Upper lobe of left lung (tissue), 6 donors: ENCODE results near the gene C14orf119. TPM values are rescaled to one million over a fixed set of nuclear protein-coding genes. Genes with fewer than 3 reads are reported as not detected.

ENCODE experiments used
- ATAC-seq, 2 donors: fragments of 200-7000 bp; cut with Tn5 transposase; one replicate each; pipeline ENCODE4 v1.9.1; 2022; ENCODE audit warnings: mild to moderate bottlenecking in 2 of 2, moderate library complexity in 2 of 2; ENCODE audit not compliant: low FRiP score in 2 of 2
- DNase-seq, 2 donors: peaks; one replicate each; pipeline ENCODE4 v3.0.0-alpha.2; 2019 to 2020
- H3K27ac ChIP-seq, 4 donors: fragments of 200-600 bp; sonication (generic); one replicate each; pipeline ENCODE4 v1.5.1; 2016 to 2019
- H3K27me3 ChIP-seq, 4 donors: fragments of 200-600 bp; sonication (generic); one replicate each; pipeline ENCODE4 v1.5.1; 2017 to 2019
- H3K36me3 ChIP-seq, 4 donors: fragments of 200-600 bp; sonication (generic); one replicate each; pipeline ENCODE4 v1.5.1; 2016 to 2019
- H3K4me1 ChIP-seq, 4 donors: fragments of 200-600 bp; sonication (generic); one replicate each; pipeline ENCODE4 v1.5.1; 2018 to 2019
- H3K4me3 ChIP-seq, 4 donors: fragments of 200-600 bp; sonication (generic); one replicate each; pipeline ENCODE4 v1.5.1; 2017 to 2019; ENCODE audit warnings: mild to moderate bottlenecking in 2 of 4, moderate library complexity in 1 of 4
- H3K9me3 ChIP-seq, 4 donors: fragments of 200-600 bp; sonication (generic); one replicate each; pipeline ENCODE4 v1.5.1; 2018 to 2019
- EP300 ChIP-seq, 4 donors: sonication (generic); formaldehyde crosslinking; IDR thresholded peaks; one replicate each; pipeline ENCODE4 v1.5.1; 2017; ENCODE audit warnings: antibody characterized with exemption in 4 of 4, control low read depth in 2 of 4
- POLR2A ChIP-seq, 4 donors: fragments of 450-650 bp; IDR thresholded peaks; one replicate each; pipeline ENCODE4 v1.5.1; 2016 to 2017; ENCODE audit warnings: antibody characterized with exemption in 4 of 4, mild to moderate bottlenecking in 2 of 4
- POLR2AphosphoS5 ChIP-seq, 2 donors: sonication (generic); formaldehyde crosslinking; IDR thresholded peaks; one replicate each; pipeline ENCODE4 v1.5.1; 2017; ENCODE audit warnings: antibody characterized with exemption in 2 of 2
- WGBS, 2 donors: methylation state at CpG; one replicate each; pipeline ENCODE4 v1.1.5; 2017 to 2018; 5-methylcytosine and 5-hydroxymethylcytosine counted together
- total RNA-seq, 6 donors: library from RNA; depleted of rRNA in 4 of 6; stranded (reverse); fragments of >200 nt in 4 of 6; gene quantifications; one replicate each; pipeline versions ENCODE4 v1.1.0 to v1.2.1, GENCODE V29; 2016 to 2021
- TF ChIP-seq, protein P1 (sequence below), 6 experiments: fragments of 450-650 bp in 4 of 6; fragments of 200-600 bp in 2 of 6; sonication (generic) in 2 of 6; IDR thresholded peaks; one replicate each; pipeline ENCODE4 v1.5.1; 2016 to 2019; ENCODE audit warnings: antibody characterized with exemption in 6 of 6
- donor health status: DM: no; HTN: no; CAD: no; lungs with moderate emphysema.
- donor health status: DM: no; HTN: yes; CAD: no; lungs with severe emphysema.

The C14orf119 gene
- total RNA-seq, 6 donors from 2014 or later, result 4.9 to 52.5 (median 35.7) TPM

DNA sequence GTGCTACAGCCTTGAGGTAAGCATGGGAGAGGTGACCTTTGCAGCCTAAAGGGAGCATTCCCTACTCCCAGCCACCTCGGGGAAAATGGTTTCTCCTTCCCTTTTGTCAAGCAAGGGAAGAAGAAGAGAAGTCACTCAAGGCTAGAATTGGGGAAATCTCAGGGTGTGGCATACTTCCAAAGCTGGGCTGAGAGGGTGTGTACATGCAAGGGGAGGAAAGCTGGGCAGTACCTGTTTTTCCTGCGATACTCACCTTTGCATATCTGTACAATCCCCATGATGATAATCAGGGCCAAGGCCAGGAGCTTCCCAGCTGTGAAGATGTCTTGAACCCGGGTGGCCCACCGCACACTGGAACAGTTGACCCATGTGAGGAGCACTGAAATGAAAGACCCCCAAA, 47.5 kb downstream of the C14orf119 start:
- Histone ChIP-seq H3K36me3 (peaks cover 2 to 10% (median 5%) of the 10 kb centered on the region in 4 donors), H3K27ac (peak overlapping the region in 1 of 4 donors; percentile 32), H3K4me1 (peaks cover 0 to 21% (median 5%) of the 10 kb centered on the region in 4 donors), H3K4me3 (no peak overlapping the region), H3K9me3 (no peaks in the 10 kb centered on the region), H3K27me3 (no peaks in the 10 kb centered on the region)
- ATAC-seq, result no peak
- TF ChIP-seq POLR2A (IDR thresholded peaks at IDR 0.05), result no peak
- no peak for TF ChIP-seq POLR2AphosphoS5 (IDR thresholded peaks at IDR 0.05)
- TF ChIP-seq EP300 (IDR thresholded peaks at IDR 0.05), result no peak
- DNase-seq, result no peak
- 72 to 80% methylated on average over 3 to 4 of the region's 4 CpGs for WGBS, 2 donors

DNA sequence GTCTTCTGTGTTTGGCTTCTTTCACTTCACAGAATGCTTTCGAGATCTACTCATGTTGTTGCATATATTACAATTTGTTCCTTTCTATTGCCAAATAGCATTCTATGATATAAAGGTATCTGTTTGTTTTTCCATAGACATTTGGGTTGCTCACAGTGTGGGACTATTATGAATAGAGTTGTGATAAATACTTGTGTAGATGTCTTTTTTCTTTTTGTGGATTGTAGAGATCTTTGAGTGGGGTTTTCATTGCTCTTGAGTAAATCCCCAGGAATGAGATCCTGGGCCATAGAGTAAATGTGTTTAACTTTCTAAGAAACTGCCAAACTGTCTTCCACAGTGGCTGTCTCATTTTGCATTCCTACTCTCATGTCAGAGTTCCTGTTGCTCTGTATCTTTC, 48.6 kb downstream of the C14orf119 start:
- no peak for ATAC-seq
- Histone ChIP-seq H3K27ac (no peak overlapping the region), H3K4me3 (no peak overlapping the region), H3K4me1 (peaks cover 0 to 21% (median 5%) of the 10 kb centered on the region in 4 donors), H3K9me3 (no peaks in the 10 kb centered on the region), H3K36me3 (peaks cover 2 to 9% (median 5%) of the 10 kb centered on the region in 4 donors), H3K27me3 (no peaks in the 10 kb centered on the region)
- DNase-seq, result no peak
- 42 to 100% methylated on average over 1 of the region's 1 CpG for WGBS, 2 donors
- TF ChIP-seq POLR2AphosphoS5 (IDR thresholded peaks at IDR 0.05) (no peak), EP300 (IDR thresholded peaks at IDR 0.05) (no peak), POLR2A (IDR thresholded peaks at IDR 0.05) (no peak)
- TF ChIP-seq, protein P1, sequence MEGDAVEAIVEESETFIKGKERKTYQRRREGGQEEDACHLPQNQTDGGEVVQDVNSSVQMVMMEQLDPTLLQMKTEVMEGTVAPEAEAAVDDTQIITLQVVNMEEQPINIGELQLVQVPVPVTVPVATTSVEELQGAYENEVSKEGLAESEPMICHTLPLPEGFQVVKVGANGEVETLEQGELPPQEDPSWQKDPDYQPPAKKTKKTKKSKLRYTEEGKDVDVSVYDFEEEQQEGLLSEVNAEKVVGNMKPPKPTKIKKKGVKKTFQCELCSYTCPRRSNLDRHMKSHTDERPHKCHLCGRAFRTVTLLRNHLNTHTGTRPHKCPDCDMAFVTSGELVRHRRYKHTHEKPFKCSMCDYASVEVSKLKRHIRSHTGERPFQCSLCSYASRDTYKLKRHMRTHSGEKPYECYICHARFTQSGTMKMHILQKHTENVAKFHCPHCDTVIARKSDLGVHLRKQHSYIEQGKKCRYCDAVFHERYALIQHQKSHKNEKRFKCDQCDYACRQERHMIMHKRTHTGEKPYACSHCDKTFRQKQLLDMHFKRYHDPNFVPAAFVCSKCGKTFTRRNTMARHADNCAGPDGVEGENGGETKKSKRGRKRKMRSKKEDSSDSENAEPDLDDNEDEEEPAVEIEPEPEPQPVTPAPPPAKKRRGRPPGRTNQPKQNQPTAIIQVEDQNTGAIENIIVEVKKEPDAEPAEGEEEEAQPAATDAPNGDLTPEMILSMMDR (IDR thresholded peaks at IDR 0.05), result no peak

DNA sequence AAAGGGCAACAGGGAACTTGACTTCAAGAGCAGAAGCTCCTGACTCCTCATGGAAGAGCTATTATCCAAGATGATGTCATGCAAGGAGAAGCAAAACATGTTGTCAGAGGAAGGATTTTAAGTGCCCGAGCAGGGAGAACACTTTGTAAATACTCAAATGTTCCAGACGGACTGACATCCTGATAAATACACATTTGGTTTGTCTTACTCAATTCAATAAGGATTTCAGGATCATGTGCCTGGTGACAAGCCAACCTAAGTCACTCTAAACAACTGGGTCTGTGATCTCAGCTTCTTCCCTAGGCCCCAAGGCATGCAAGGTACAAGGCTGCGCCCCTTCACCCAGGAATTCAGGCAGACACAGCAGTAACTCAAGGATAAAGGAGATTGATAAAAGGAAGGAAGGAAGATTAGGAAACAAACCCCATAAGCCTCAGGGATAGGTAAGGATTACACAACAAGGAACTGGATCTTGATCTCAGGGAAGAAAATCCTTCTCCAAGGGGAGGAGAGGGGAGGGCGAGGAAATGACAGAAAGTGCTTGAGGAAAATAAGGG, 50.6 kb downstream of the C14orf119 start:
- H3K4me3 ChIP-seq, result no peak overlapping the region
- 55 to 61% methylated on average over 4 of the region's 4 CpGs for WGBS, 2 donors
- H3K36me3 ChIP-seq, result no peaks in the 10 kb centered on the region
- peaks cover 0 to 21% (median 5%) of the 10 kb centered on the region in 4 donors for H3K4me1 ChIP-seq
- H3K27ac ChIP-seq, result peak overlapping the region in 2 of 4 donors; percentile 26 to 66
- DNase-seq, result no peak
- no peaks in the 10 kb centered on the region for H3K27me3 ChIP-seq
- peak in 2 of 4 donors; percentile 12 to 62 for TF ChIP-seq EP300 (IDR thresholded peaks at IDR 0.05)
- TF ChIP-seq, protein P1 (IDR thresholded peaks at IDR 0.05), result no peak
- peak; percentile 6 to 74 for ATAC-seq
- H3K9me3 ChIP-seq, result no peaks in the 10 kb centered on the region

DNA sequence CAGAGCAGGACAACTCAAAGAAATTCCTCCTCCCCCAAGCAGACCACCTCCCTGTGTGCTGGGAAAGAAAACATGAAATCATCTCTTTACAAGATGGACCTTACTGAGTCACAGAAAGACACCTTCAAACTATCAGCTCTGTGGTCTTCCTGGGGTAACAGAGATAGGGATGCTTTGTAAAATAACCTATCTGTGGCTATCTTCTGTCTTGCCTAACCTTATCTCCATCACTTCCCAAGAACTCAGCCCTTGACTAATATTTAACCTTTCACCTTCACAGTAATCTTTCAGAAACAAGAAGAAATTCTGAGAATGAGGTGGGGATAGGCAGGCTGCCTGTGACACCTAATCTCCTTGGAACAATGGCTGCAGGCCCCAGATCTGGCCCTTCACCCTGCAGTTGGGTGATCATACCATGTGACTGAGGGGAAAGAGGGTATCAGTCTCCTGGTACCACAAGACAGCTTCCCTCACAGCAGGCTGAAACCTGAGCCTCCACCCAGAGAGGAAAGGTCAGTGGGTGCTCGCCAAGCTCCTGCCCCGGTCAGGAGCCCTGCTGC, 51.1 kb downstream of the C14orf119 start:
- Histone ChIP-seq H3K36me3 (no peaks in the 10 kb centered on the region), H3K4me1 (peaks cover 0 to 21% (median 5%) of the 10 kb centered on the region in 4 donors), H3K9me3 (no peaks in the 10 kb centered on the region), H3K27ac (peak overlapping the region in 2 of 4 donors; percentile 17 to 66), H3K4me3 (no peak overlapping the region), H3K27me3 (no peaks in the 10 kb centered on the region)
- peak in 1 of 2 donors; percentile 28 for ATAC-seq
- WGBS, 2 donors, result 92 to 93% methylated on average over 2 of the region's 2 CpGs
- DNase-seq, result no peak
- no peak for TF ChIP-seq EP300 (IDR thresholded peaks at IDR 0.05)
- no peak for TF ChIP-seq POLR2A (IDR thresholded peaks at IDR 0.05)
- TF ChIP-seq POLR2AphosphoS5 (IDR thresholded peaks at IDR 0.05), result no peak
- TF ChIP-seq, protein P1 (IDR thresholded peaks at IDR 0.05), result no peak

DNA sequence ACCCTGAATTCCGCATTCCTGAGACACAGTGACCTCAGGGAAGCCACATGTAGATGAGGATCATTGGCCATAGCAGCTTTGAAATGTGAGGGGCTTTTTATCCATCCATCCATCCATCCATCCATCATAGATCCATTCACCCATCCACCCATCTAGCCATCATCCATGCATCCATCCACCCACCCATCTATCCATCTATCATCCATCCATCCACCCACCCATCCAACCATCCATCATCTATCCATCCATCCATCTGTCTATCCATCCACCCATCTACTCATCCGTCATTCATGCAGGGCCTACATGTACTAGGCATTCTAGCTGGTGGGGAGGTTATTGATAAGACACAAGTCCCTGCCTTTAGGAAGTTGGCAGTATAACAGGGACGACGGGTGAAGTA, 51.7 kb downstream of the C14orf119 start:
- WGBS, 2 donors, result 84 to 93% methylated on average over 4 of the region's 4 CpGs
- Histone ChIP-seq H3K9me3 (no peaks in the 10 kb centered on the region), H3K36me3 (no peaks in the 10 kb centered on the region), H3K27ac (peak overlapping the region in 1 of 4 donors; percentile 66), H3K4me1 (peaks cover 0 to 21% (median 5%) of the 10 kb centered on the region in 4 donors), H3K27me3 (no peaks in the 10 kb centered on the region), H3K4me3 (no peak overlapping the region)
- no peak for ATAC-seq
- no peak for DNase-seq
- TF ChIP-seq, protein P1 (IDR thresholded peaks at IDR 0.05), result no peak
- TF ChIP-seq POLR2A (IDR thresholded peaks at IDR 0.05) (no peak), EP300 (IDR thresholded peaks at IDR 0.05) (no peak), POLR2AphosphoS5 (IDR thresholded peaks at IDR 0.05) (no peak)
